ENCODE results near the gene CRELD1.

- no peak for TF ChIP-seq TAF1 (IDR thresholded peaks at IDR 0.05; ENCODE audit: borderline replicate concordance, insufficient read depth, low read length)
- no peak for TF ChIP-seq POLR2AphosphoS5 (IDR thresholded peaks at IDR 0.05; ENCODE audit: low read depth, low read length)
- TF ChIP-seq FOXP2 (optimal IDR thresholded peaks at IDR 0.05; ENCODE audit: borderline replicate concordance, extremely low read depth, extremely low read length, insufficient read depth), result no peak
- TF ChIP-seq, protein P1, sequence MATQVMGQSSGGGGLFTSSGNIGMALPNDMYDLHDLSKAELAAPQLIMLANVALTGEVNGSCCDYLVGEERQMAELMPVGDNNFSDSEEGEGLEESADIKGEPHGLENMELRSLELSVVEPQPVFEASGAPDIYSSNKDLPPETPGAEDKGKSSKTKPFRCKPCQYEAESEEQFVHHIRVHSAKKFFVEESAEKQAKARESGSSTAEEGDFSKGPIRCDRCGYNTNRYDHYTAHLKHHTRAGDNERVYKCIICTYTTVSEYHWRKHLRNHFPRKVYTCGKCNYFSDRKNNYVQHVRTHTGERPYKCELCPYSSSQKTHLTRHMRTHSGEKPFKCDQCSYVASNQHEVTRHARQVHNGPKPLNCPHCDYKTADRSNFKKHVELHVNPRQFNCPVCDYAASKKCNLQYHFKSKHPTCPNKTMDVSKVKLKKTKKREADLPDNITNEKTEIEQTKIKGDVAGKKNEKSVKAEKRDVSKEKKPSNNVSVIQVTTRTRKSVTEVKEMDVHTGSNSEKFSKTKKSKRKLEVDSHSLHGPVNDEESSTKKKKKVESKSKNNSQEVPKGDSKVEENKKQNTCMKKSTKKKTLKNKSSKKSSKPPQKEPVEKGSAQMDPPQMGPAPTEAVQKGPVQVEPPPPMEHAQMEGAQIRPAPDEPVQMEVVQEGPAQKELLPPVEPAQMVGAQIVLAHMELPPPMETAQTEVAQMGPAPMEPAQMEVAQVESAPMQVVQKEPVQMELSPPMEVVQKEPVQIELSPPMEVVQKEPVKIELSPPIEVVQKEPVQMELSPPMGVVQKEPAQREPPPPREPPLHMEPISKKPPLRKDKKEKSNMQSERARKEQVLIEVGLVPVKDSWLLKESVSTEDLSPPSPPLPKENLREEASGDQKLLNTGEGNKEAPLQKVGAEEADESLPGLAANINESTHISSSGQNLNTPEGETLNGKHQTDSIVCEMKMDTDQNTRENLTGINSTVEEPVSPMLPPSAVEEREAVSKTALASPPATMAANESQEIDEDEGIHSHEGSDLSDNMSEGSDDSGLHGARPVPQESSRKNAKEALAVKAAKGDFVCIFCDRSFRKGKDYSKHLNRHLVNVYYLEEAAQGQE (IDR thresholded peaks at IDR 0.05; ENCODE audit: insufficient read depth in 1 of 2, low read depth in 2 of 2, low read length in 2 of 2), result no peak
- TF ChIP-seq SIN3A (IDR thresholded peaks at IDR 0.05; ENCODE audit: borderline replicate concordance, insufficient read depth, low read length), result no peak
Observed at GRCh38 chr3:9906480-9906879, 27.2 kb upstream of the CRELD1 start.

Measured in PFSK-1 (cell line).